Astrocyte (in vitro differentiated cells and primary cell): Measurements from ENCODE around the gene INHBB. TPM values are rescaled to one million over a fixed set of nuclear protein-coding genes. Genes with fewer than 3 reads are reported as not detected.

ENCODE experiments used
- DNase-seq: peaks from one replicate; pipeline ENCODE4 v3.0.0-alpha.2; 2010; ENCODE audit warnings: low read depth
- FAIRE-seq: peaks from 2 replicates; lab custom pipeline; 2011; peaks lifted over from hg19 to GRCh38; lab: Jason Lieb, UNC
- H2AFZ ChIP-seq: 2 replicates; pipeline ENCODE4 v1.6.0; 2012; ENCODE audit warnings: low read depth, low read length, inconsistent platforms
- H3K27ac ChIP-seq: 2 replicates; pipeline ENCODE4 v1.5.1; 2011; ENCODE audit warnings: low read depth, low read length, inconsistent platforms
- H3K27me3 ChIP-seq: 2 replicates; pipeline ENCODE4 v1.6.0; 2011; ENCODE audit warnings: low read length, inconsistent platforms; ENCODE audit not compliant: insufficient read depth
- H3K36me3 ChIP-seq: 2 replicates; pipeline ENCODE4 v1.5.1; 2011; ENCODE audit warnings: low read length, inconsistent platforms; ENCODE audit not compliant: insufficient read depth
- H3K4me1 ChIP-seq: 2 replicates; pipeline ENCODE4 v1.5.1; 2011; ENCODE audit warnings: low read length, inconsistent platforms; ENCODE audit not compliant: insufficient read depth
- H3K4me2 ChIP-seq: 2 replicates; pipeline ENCODE4 v1.6.0; 2012; ENCODE audit warnings: low read length, inconsistent platforms
- H3K4me3 ChIP-seq: 2 replicates; pipeline ENCODE4 v1.5.1; 2011; ENCODE audit warnings: low read depth, mild to moderate bottlenecking, low read length, inconsistent platforms; ENCODE audit not compliant: insufficient read depth
- H3K79me2 ChIP-seq: 2 replicates; pipeline ENCODE4 v1.6.0; 2012; ENCODE audit warnings: mild to moderate bottlenecking, low read length, inconsistent platforms; ENCODE audit not compliant: insufficient read depth
- H3K9ac ChIP-seq: 2 replicates; pipeline ENCODE4 v1.6.0; 2012; ENCODE audit warnings: mild to moderate bottlenecking, low read length, inconsistent platforms
- H3K9me3 ChIP-seq: 2 replicates; pipeline ENCODE4 v1.5.1; 2012; ENCODE audit warnings: low read depth, mild to moderate bottlenecking, low read length, inconsistent platforms; ENCODE audit not compliant: insufficient read depth
- H4K20me1 ChIP-seq: 2 replicates; pipeline ENCODE4 v1.6.0; 2012; ENCODE audit warnings: low read length, inconsistent platforms; ENCODE audit not compliant: insufficient read depth
- H3K27ac Mint-ChIP-seq: one replicate; pipeline ENCODE4 v1.8.0; 2021; ENCODE audit warnings: mild to moderate bottlenecking, mixed read lengths; ENCODE audit not compliant: unreplicated experiment
- H3K27me3 Mint-ChIP-seq: one replicate; pipeline ENCODE4 v1.8.0; 2021; ENCODE audit warnings: low read depth, mixed read lengths; ENCODE audit not compliant: unreplicated experiment
- H3K36me3 Mint-ChIP-seq: one replicate; pipeline ENCODE4 v1.8.0; 2021; ENCODE audit warnings: low read depth, mixed read lengths; ENCODE audit not compliant: unreplicated experiment
- H3K4me1 Mint-ChIP-seq: one replicate; pipeline ENCODE4 v1.8.0; 2021; ENCODE audit warnings: low read depth, mixed read lengths; ENCODE audit not compliant: unreplicated experiment
- H3K4me3 Mint-ChIP-seq: one replicate; pipeline ENCODE4 v1.8.0; 2021; ENCODE audit warnings: mild to moderate bottlenecking, moderate library complexity, mixed read lengths; ENCODE audit not compliant: unreplicated experiment
- H3K9me3 Mint-ChIP-seq: one replicate; pipeline ENCODE4 v1.8.0; 2021; ENCODE audit warnings: mild to moderate bottlenecking, mixed read lengths; ENCODE audit not compliant: unreplicated experiment
- CTCF ChIP-seq: IDR thresholded peaks from 2 replicates; pipeline ENCODE4 v1.5.1; 2011; ENCODE audit warnings: low read depth, mild to moderate bottlenecking, inconsistent platforms, low read length, moderate library complexity; ENCODE audit not compliant: insufficient read depth
- EZH2 ChIP-seq: IDR thresholded peaks from 2 replicates; pipeline ENCODE4 v1.6.1; 2012; ENCODE audit warnings: mild to moderate bottlenecking, low read length, inconsistent platforms; ENCODE audit not compliant: insufficient read depth
- total RNA-seq: library from RNA; stranded (reverse); gene quantifications from 2 replicates; pipeline ENCODE4 v1.2.1, GENCODE V29; 2021

The INHBB gene
- total RNA-seq, 1 donor from 2014 or later, result 7.1 TPM

GRCh38 chr2:120334068-120334467, 11.9 kb upstream of the INHBB start:
- H3K9me3 Mint-ChIP-seq, result peaks cover 9% of the 10 kb centered on the region
- FAIRE-seq, result no peak
- Histone ChIP-seq H3K27ac (no peak overlapping the region), H4K20me1 (no peaks in the 10 kb centered on the region), H3K4me2 (no peak overlapping the region), H3K4me3 (no peak overlapping the region), H3K4me1 (no peaks in the 10 kb centered on the region), H3K79me2 (no peaks in the 10 kb centered on the region), H3K27me3 (peaks cover 41% of the 10 kb centered on the region), H2AFZ (no peak overlapping the region), H3K36me3 (no peaks in the 10 kb centered on the region), H3K9ac (no peak overlapping the region), H3K9me3 (peaks cover 5% of the 10 kb centered on the region)
- H3K27ac Mint-ChIP-seq, result no peak overlapping the region
- TF ChIP-seq EZH2 (no peak), CTCF (no peak)
- peaks cover 5% of the 10 kb centered on the region for H3K4me1 Mint-ChIP-seq
- H3K27me3 Mint-ChIP-seq, result peaks cover 80% of the 10 kb centered on the region
- H3K36me3 Mint-ChIP-seq, result no peaks in the 10 kb centered on the region
- DNase-seq, result no peak
- no peak overlapping the region for H3K4me3 Mint-ChIP-seq

- TF ChIP-seq CTCF, result no peak
- no peak for TF ChIP-seq EZH2
- Histone ChIP-seq H3K4me3 (no peak overlapping the region), H3K79me2 (no peaks in the 10 kb centered on the region), H3K27me3 (peaks cover 37% of the 10 kb centered on the region), H3K4me2 (no peak overlapping the region), H3K36me3 (no peaks in the 10 kb centered on the region), H3K9me3 (peaks cover 5% of the 10 kb centered on the region), H2AFZ (no peak overlapping the region), H4K20me1 (no peaks in the 10 kb centered on the region), H3K4me1 (no peaks in the 10 kb centered on the region), H3K9ac (no peak overlapping the region), H3K27ac (no peak overlapping the region)
- Mint-ChIP-seq H3K4me3 (no peak overlapping the region), H3K36me3 (no peaks in the 10 kb centered on the region), H3K4me1 (peaks cover 5% of the 10 kb centered on the region), H3K27me3 (peaks cover 75% of the 10 kb centered on the region), H3K9me3 (peaks cover 9% of the 10 kb centered on the region), H3K27ac (no peak overlapping the region)
- FAIRE-seq, result no peak
- DNase-seq, result no peak
Observed at GRCh38 chr2:120336749-120337148, 9.2 kb upstream of the INHBB start.

- FAIRE-seq, result no peak
- TF ChIP-seq CTCF, result no peak
- TF ChIP-seq EZH2, result no peak
Observed at GRCh38 chr2:120338015-120338414, 7.9 kb upstream of the INHBB start.

More at GRCh38 chr2:120338015-120338414, 7.9 kb upstream of the INHBB start:
- H3K4me1 ChIP-seq, result peaks cover under 1% of the 10 kb centered on the region
- H3K79me2 ChIP-seq, result no peaks in the 10 kb centered on the region
- no peak overlapping the region for H3K27ac ChIP-seq
- H3K27me3 ChIP-seq, result peaks cover 43% of the 10 kb centered on the region
- Mint-ChIP-seq H3K9me3 (peaks cover 8% of the 10 kb centered on the region), H3K27ac (no peak overlapping the region), H3K36me3 (no peaks in the 10 kb centered on the region), H3K4me3 (no peak overlapping the region), H3K27me3 (peaks cover 72% of the 10 kb centered on the region), H3K4me1 (peaks cover 5% of the 10 kb centered on the region)
- H3K9ac ChIP-seq, result no peak overlapping the region
- DNase-seq, result no peak
- no peak overlapping the region for H2AFZ ChIP-seq
- peaks cover 5% of the 10 kb centered on the region for H3K9me3 ChIP-seq
- H3K4me2 ChIP-seq, result no peak overlapping the region
- no peak overlapping the region for H3K4me3 ChIP-seq
- H4K20me1 ChIP-seq, result no peaks in the 10 kb centered on the region
- no peaks in the 10 kb centered on the region for H3K36me3 ChIP-seq
